Loucy (cell line): Measurements from ENCODE around the gene ATP5MK.

Experiments
- EZH2phosphoT487 ChIP-seq: fragments of 200-600 bp; IDR thresholded peaks from 2 replicates; pipeline ENCODE4 v1.6.1; 2018; ENCODE audit warnings: antibody characterized with exemption, mild to moderate bottlenecking, moderate library complexity, borderline replicate concordance
- TF ChIP-seq, protein P1 (sequence below): fragments of 200-600 bp; sonication (generic); conservative IDR thresholded peaks from 2 replicates; pipeline ENCODE4 v1.5.1; 2014; ENCODE audit warnings: mild to moderate bottlenecking, antibody characterized with exemption, low read length

DNA sequence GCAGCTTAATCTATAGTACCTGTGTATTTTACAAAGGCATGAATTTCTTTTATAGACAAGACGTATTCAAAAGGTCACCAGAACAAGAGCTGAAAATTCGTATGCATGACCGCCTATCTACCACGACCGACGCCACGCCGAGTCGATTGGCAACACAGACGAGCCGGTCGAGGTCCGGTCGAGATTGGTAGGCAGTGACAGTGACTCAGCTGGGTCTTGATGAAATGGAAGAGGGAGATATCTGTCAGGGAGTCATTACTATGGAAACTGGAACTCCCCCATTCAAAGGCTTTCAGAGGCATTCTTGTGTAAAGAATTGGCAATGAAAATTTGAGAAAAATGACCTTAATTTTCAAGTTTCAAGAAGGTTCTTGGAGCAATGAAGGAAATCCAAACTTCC is 2.1 kb downstream of the ATP5MK start:
- TF ChIP-seq, protein P1, sequence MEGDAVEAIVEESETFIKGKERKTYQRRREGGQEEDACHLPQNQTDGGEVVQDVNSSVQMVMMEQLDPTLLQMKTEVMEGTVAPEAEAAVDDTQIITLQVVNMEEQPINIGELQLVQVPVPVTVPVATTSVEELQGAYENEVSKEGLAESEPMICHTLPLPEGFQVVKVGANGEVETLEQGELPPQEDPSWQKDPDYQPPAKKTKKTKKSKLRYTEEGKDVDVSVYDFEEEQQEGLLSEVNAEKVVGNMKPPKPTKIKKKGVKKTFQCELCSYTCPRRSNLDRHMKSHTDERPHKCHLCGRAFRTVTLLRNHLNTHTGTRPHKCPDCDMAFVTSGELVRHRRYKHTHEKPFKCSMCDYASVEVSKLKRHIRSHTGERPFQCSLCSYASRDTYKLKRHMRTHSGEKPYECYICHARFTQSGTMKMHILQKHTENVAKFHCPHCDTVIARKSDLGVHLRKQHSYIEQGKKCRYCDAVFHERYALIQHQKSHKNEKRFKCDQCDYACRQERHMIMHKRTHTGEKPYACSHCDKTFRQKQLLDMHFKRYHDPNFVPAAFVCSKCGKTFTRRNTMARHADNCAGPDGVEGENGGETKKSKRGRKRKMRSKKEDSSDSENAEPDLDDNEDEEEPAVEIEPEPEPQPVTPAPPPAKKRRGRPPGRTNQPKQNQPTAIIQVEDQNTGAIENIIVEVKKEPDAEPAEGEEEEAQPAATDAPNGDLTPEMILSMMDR, result no peak
- TF ChIP-seq EZH2phosphoT487, result no peak
